OCI-LY3 (cell line): ENCODE measurements around the gene HPS1.

Source experiments
- CTCF ChIP-seq: fragments of 200-600, 300-600 bp; sonication (generic); IDR thresholded peaks from 2 replicates; pipeline ENCODE4 v1.5.1; 2014; ENCODE audit warnings: antibody characterized with exemption, low read length, low read depth
- EZH2phosphoT487 ChIP-seq: fragments of 200-600 bp; shearing (Covaris generic); IDR thresholded peaks from 2 replicates; pipeline ENCODE4 v1.6.1; 2018; ENCODE audit warnings: antibody characterized with exemption, mixed run types, low read depth

- no peak for TF ChIP-seq CTCF
- no peak for TF ChIP-seq EZH2phosphoT487
Observed at GRCh38 chr10:98414932-98415730, 31.6 kb downstream of the HPS1 start, which contains the start of gene PYROXD2.
